Measurements from ENCODE around the gene EBI3. TPM values are rescaled to one million over a fixed set of nuclear protein-coding genes. Genes with fewer than 3 reads are reported as not detected.
A peak's percentile ranks its signal among the peaks of the same experiment; 100 is the strongest.
"Not testable (repeated sequence)": the region's sequence is repeated elsewhere in the genome, so short reads cannot be mapped to it uniquely, and the experiment has no call there.

EBI3 gene
- total RNA-seq, 4 donors from 2014 or later, result 0.27 to 5.0 (median 0.44) TPM

DNA sequence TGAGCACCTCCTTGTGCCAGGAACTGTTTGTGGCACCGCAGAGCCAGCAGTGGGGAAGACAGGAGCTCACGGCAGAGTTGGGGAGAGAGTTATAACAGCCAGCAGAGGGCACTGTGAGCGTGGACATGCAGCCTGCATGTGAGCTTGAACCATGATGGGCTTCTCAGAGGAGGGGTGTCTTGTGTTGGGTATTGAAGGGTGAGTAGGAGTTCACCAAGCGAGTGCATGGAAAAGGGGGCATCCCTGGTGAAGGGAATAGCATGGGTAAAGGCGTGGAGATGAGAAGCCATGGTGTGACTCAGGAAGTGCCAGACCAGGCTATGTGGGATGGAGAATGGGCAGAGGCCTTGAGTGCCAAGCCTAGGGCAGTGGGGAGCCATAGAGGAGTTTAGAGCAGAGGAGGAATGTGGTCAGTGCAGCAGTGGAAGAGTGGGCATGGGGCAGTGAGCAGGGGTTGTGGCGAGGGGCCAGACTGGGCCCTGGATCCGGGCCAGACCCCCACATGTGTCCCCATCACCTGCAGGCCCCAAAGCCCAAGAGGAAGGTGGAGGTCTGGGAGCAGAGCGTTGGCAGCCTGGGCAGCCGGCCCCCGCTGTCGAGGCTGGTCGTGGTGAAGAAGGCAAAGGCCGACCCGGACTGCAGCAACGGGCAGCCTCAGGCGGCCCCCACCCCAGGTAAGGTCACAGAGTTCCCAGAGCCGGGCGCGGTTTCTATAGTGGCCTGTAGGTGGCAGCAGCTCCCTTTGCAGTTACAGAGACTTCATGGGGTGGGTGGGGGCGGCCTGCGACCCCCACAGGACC is 38.0 kb downstream of the EBI3 start:
- Histone ChIP-seq H3K27ac (no peak overlapping the region), H3K4me1 (no peaks in the 10 kb centered on the region), H3K27me3 (no peaks in the 10 kb centered on the region), H3K36me3 (peaks cover 17 to 98% (median 42%) of the 10 kb centered on the region in 3 donors), H3K9me3 (no peaks in the 10 kb centered on the region), H3K4me3 (no peak overlapping the region)
- intact Hi-C loops (cut with DNase I), result loop anchor here (5.0 kb wide), 1 partner anchor 85 kb away; no protein-coding TSS in a partner anchor
- WGBS, 2 donors, result 38 to 55% methylated on average over 10 to 18 of the region's 21 CpGs
- DNase-seq, result no peak
- no peak for TF ChIP-seq POLR2A (IDR thresholded peaks at IDR 0.05)
- TF ChIP-seq, protein P1, sequence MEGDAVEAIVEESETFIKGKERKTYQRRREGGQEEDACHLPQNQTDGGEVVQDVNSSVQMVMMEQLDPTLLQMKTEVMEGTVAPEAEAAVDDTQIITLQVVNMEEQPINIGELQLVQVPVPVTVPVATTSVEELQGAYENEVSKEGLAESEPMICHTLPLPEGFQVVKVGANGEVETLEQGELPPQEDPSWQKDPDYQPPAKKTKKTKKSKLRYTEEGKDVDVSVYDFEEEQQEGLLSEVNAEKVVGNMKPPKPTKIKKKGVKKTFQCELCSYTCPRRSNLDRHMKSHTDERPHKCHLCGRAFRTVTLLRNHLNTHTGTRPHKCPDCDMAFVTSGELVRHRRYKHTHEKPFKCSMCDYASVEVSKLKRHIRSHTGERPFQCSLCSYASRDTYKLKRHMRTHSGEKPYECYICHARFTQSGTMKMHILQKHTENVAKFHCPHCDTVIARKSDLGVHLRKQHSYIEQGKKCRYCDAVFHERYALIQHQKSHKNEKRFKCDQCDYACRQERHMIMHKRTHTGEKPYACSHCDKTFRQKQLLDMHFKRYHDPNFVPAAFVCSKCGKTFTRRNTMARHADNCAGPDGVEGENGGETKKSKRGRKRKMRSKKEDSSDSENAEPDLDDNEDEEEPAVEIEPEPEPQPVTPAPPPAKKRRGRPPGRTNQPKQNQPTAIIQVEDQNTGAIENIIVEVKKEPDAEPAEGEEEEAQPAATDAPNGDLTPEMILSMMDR (IDR thresholded peaks at IDR 0.05), result peak; percentile 67 to 79 (median 72)

DNA sequence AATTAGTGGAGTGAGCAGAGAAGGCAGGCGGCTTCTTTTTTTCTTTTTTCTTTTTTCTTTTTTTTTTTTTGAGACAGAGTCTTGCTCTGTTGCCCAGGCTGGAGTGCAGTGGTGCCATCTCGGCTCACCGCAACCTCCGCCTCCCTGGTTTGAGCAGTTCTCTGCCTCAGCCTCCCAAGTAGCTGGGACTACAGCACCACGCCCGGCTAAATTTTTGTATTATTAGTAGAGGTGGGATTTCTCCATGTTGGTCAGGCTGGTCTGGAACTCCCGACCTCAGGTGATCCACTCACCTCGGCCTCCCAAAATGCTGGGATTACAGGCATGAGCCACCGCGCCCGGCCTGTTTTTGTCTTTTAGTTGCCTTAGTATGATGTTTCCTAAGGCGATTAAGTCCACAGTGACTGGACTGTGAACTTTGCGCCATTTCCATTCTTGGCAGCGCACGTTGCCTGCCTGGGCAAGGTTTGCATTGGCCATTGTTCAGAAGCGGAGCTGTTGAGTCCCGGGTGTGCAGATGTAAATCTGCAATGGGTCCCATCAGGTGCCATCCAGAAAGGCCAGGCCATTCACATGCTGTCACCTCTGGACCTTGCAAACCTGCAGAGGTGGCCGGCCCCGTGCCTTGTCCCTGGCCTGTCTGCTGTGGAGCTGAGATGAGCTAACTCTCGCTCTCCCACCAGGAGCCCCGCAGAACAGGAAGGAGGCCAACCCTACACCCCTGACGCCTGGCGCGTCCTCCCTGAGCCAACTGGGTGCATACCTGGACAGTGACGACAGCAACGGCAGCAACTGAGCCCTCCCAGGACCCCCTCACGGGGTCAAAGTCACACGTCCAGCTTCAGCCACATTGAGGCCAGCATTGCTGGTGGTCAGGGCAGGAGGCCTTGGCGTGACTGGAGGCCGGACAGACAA is 38.8 kb downstream of the EBI3 start:
- no peak for DNase-seq
- no peak for TF ChIP-seq POLR2A (IDR thresholded peaks at IDR 0.05)
- TF ChIP-seq, protein P1 (IDR thresholded peaks at IDR 0.05), result no peak
- Histone ChIP-seq H3K27ac (no peak overlapping the region), H3K9me3 (no peaks in the 10 kb centered on the region), H3K36me3 (peaks cover 16 to 93% (median 37%) of the 10 kb centered on the region in 3 donors), H3K4me1 (no peaks in the 10 kb centered on the region), H3K27me3 (no peaks in the 10 kb centered on the region), H3K4me3 (no peak overlapping the region)
- WGBS, 2 donors, result 75 to 79% methylated on average over 14 to 18 of the region's 30 CpGs
- intact Hi-C loops (cut with DNase I), result loop anchor here (5.0 kb wide), 1 partner anchor 84 kb away; no protein-coding TSS in a partner anchor

DNA sequence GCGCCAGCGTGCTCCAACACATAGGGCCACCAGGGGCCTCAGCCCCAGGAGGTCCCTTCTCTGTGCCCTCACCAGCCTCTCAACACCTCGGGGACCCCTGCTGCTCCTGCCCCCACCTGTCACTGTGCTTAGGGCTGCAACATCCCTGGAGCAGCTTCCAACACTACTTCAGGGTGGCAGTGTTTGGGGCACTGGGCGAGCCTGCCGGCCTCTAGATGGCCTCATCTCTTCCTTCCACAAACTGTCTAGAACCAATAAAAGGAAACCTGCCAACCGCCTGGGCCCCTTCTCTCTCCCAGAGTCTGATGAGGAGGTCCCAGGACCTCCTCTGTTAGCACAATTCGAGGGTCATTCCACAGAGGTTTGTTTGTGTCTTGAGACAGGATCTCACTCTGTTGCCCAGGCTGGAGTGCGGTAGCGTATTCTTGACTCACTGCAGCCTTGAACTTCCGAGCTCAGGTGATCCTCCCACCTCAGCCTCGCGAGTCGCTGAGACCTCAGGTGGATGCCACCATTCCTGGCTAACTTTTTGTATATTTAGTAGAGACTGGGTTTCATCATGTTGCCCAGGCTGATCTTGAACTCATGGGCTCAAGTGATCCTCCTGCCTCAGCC is 39.6 kb downstream of the EBI3 start:
- 84 to 94% methylated on average over 6 to 7 of the region's 13 CpGs for WGBS, 2 donors
- peaks cover 13 to 86% (median 32%) of the 10 kb centered on the region in 3 donors for H3K36me3 ChIP-seq
- DNase-seq, result no peak
- no peaks in the 10 kb centered on the region for H3K27me3 ChIP-seq
- intact Hi-C loops (cut with DNase I), result loop anchor here (5.0 kb wide), 1 partner anchor 83 kb away; no protein-coding TSS in a partner anchor
- TF ChIP-seq, protein P1 (IDR thresholded peaks at IDR 0.05), result no peak
- TF ChIP-seq POLR2A (IDR thresholded peaks at IDR 0.05), result no peak
- H3K4me1 ChIP-seq, result no peaks in the 10 kb centered on the region
- no peaks in the 10 kb centered on the region for H3K9me3 ChIP-seq
- H3K27ac ChIP-seq, result no peak overlapping the region
- no peak overlapping the region for H3K4me3 ChIP-seq

DNA sequence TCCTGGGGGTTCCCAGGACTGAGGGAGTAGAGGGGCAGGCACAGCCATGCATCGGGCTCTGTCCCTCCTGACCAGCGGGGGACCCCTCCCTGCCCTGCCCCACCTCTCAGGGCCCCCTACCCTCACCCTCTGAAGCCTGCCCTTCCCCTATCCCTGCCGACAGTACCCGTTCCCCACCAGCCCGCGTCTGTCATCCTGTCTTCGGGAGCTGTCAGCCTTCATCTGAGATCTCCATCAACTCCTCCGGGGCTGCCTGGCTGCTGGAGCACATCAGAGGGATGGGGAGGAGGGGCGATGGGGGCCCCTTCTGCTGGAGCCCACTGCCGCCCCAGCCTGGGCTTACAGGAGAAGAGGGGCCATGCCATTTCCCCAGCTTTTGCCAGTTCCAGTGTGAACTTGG is 43.6 kb downstream of the EBI3 start:
- Histone ChIP-seq H3K27me3 (peaks cover 0 to 10% (median 0%) of the 10 kb centered on the region in 4 donors), H3K9me3 (no peaks in the 10 kb centered on the region), H3K4me1 (no peaks in the 10 kb centered on the region), H3K36me3 (peaks cover 4 to 48% (median 12%) of the 10 kb centered on the region in 3 donors), H3K4me3 (no peak overlapping the region), H3K27ac (no peak overlapping the region)
- intact Hi-C loops (cut with DNase I), result no loop called here
- TF ChIP-seq, protein P1 (IDR thresholded peaks at IDR 0.05), result no peak
- no peak for TF ChIP-seq POLR2A (IDR thresholded peaks at IDR 0.05)
- DNase-seq, result no peak
- 77 to 86% methylated on average over 3 to 6 of the region's 10 CpGs for WGBS, 2 donors

DNA sequence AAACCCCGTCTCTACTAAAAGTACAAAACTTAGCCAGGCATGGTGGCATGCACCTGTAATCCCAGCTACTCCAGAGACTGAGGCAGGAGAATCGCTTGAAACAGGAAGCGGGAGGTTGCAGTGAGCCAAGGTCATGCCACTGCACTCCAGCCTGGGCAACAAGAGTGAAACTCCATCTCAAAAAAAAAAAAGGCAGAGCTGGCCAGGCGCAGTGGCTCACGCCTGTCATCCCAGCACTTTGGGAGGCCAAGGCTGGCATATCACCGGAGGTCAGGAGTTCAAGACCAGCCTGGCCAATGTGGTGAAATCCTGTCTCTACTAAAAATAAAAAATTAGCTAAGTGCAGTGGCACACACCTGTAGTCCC is 45.0 kb downstream of the EBI3 start:
- H3K4me3 ChIP-seq; intact Hi-C loops (cut with DNase I); H3K9me3 ChIP-seq; H3K27ac ChIP-seq; DNase-seq: not testable (repeated sequence)
- peaks cover 6 to 24% (median 7%) of the 10 kb centered on the region in 4 donors for H3K27me3 ChIP-seq
- peaks cover 5 to 11% (median 7%) of the 10 kb centered on the region in 3 donors for H3K4me1 ChIP-seq
- WGBS, 2 donors, result 71 to 85% methylated on average over 4 to 5 of the region's 6 CpGs
- peaks cover 0 to 34% (median 0%) of the 10 kb centered on the region in 3 donors for H3K36me3 ChIP-seq
